ENCODE results near the gene SYTL2. TPM values are rescaled to one million over a fixed set of nuclear protein-coding genes. Genes with fewer than 3 reads are reported as not detected.

SYTL2 gene
- total RNA-seq, 2 donors from 2014 or later = 28.3 to 55.3 TPM

GRCh38 chr11:85665733-85666132 is 145.2 kb downstream of the SYTL2 start:
- intact Hi-C loops (cut with DNase I) = no loop called here
- Histone ChIP-seq H3K4me1 (peaks cover 27% of the 10 kb centered on the region), H3K4me3 (no peak overlapping the region), H3K27me3 (no peaks in the 10 kb centered on the region), H3K9me3 (no peaks in the 10 kb centered on the region), H3K36me3 (replicated peaks in 1 of 2; ENCODE audit: insufficient read depth in 1 of 2, low read depth in 2 of 2) (no peaks in the 10 kb centered on the region), H3K27ac (peak overlapping the region in 3 of 4 donors; percentile 94 to 98 (median 97))
- DNase-seq (peak in 1 of 4 donors; percentile 34), ATAC-seq (peak; percentile 13)
- WGBS, 2 donors = 32 to 40% methylated on average over 5 of the region's 5 CpGs
- TF ChIP-seq POLR2A (IDR thresholded peaks at IDR 0.05) (no peak), CTCF (IDR thresholded peaks at IDR 0.05) (no peak)

- no peaks in the 10 kb centered on the region for H3K27me3 ChIP-seq
- no peaks in the 10 kb centered on the region for H3K9me3 ChIP-seq
- TF ChIP-seq CTCF (IDR thresholded peaks at IDR 0.05) (no peak), POLR2A (IDR thresholded peaks at IDR 0.05) (peak; percentile 98 to 99 (median 99))
- DNase-seq = peak; percentile 95
- peak within 1 kb of the TSS; percentile 91 to 98 (median 96) for H3K27ac ChIP-seq
- no peaks in the 10 kb centered on the region for H3K36me3 ChIP-seq (replicated peaks in 1 of 2; ENCODE audit: insufficient read depth in 1 of 2, low read depth in 2 of 2)
- intact Hi-C loops (cut with DNase I) = no loop called here
- peaks cover 36% of the 10 kb centered on the region for H3K4me1 ChIP-seq
- ATAC-seq = peak; percentile 93
- WGBS, 2 donors = 0 to 1% methylated on average over 12 to 60 of the region's 67 CpGs
- H3K4me3 ChIP-seq = peak within 1 kb of the TSS; percentile 69 to 80
These were observed 146.1 kb downstream of the SYTL2 start, which contains the start of gene CREBZF for GRCh38 chr11:85664615-85665481. Gene CREBZF (minus strand): TSS chr11:85665129. CDS start chr11:85664875, 254 bp downstream.

GRCh38 chr11:85663753-85664614 is 147.0 kb downstream of the SYTL2 start:
- peaks cover 44% of the 10 kb centered on the region for H3K4me1 ChIP-seq
- no peaks in the 10 kb centered on the region for H3K27me3 ChIP-seq
- DNase-seq (peak; percentile 83 to 87 (median 86)), ATAC-seq (peak; percentile 73)
- H3K4me3 ChIP-seq = peak overlapping the region; percentile 69 to 80
- WGBS, 2 donors = 0% methylated on average over 45 to 73 of the region's 73 CpGs
- no peak for TF ChIP-seq POLR2A (IDR thresholded peaks at IDR 0.05)
- TF ChIP-seq CTCF (IDR thresholded peaks at IDR 0.05) = peak; percentile 49 to 84 (median 72)
- H3K9me3 ChIP-seq = no peaks in the 10 kb centered on the region
- H3K27ac ChIP-seq = peak overlapping the region; percentile 91 to 98 (median 96)
- intact Hi-C loops (cut with DNase I) = no loop called here
- no peaks in the 10 kb centered on the region for H3K36me3 ChIP-seq (replicated peaks in 1 of 2; ENCODE audit: insufficient read depth in 1 of 2, low read depth in 2 of 2)

GRCh38 chr11:85663080-85663752 is 147.7 kb downstream of the SYTL2 start:
- no peaks in the 10 kb centered on the region for H3K36me3 ChIP-seq (replicated peaks in 1 of 2; ENCODE audit: insufficient read depth in 1 of 2, low read depth in 2 of 2)
- H3K27ac ChIP-seq = peak overlapping the region; percentile 91 to 98 (median 96)
- WGBS, 2 donors = 1 to 3% methylated on average over 10 of the region's 10 CpGs
- peak overlapping the region; percentile 69 to 80 for H3K4me3 ChIP-seq
- TF ChIP-seq CTCF (IDR thresholded peaks at IDR 0.05) (no peak), POLR2A (IDR thresholded peaks at IDR 0.05) (no peak)
- no peaks in the 10 kb centered on the region for H3K27me3 ChIP-seq
- H3K4me1 ChIP-seq = peaks cover 50% of the 10 kb centered on the region
- no peaks in the 10 kb centered on the region for H3K9me3 ChIP-seq
- DNase-seq (no peak), ATAC-seq (no peak)
- intact Hi-C loops (cut with DNase I) = no loop called here
